Neuronal stem cell (in vitro differentiated cells): ENCODE measurements around the gene CERK.

ENCODE experiments used
- DNase-seq: peaks from one replicate; pipeline ENCODE4 v3.0.0-alpha.2; 2013; ENCODE audit warnings: low spot score
- H2AFZ ChIP-seq: one replicate; pipeline ENCODE4 v1.6.1; 2013; ENCODE audit warnings: mild to moderate bottlenecking, low read length, inconsistent platforms
- H2AK5ac ChIP-seq: 2 replicates; pipeline ENCODE4 v1.6.1; 2013; ENCODE audit warnings: low read depth, mild to moderate bottlenecking, inconsistent platforms, low read length, moderate library complexity, mixed read lengths
- H2BK120ac ChIP-seq: 2 replicates; pipeline ENCODE4 v1.6.1; 2013; ENCODE audit warnings: low read depth, mild to moderate bottlenecking, inconsistent platforms, low read length, moderate library complexity, mixed read lengths
- H2BK12ac ChIP-seq: one replicate; pipeline ENCODE4 v1.6.1; 2013; ENCODE audit warnings: low read length, inconsistent platforms
- H2BK15ac ChIP-seq: 2 replicates; pipeline ENCODE4 v1.6.1; 2013; ENCODE audit warnings: mild to moderate bottlenecking, low read length, inconsistent platforms, mixed read lengths
- H2BK5ac ChIP-seq: one replicate; pipeline ENCODE4 v1.6.1; 2013; ENCODE audit warnings: inconsistent platforms, mild to moderate bottlenecking, low read length, moderate library complexity
- H3K14ac ChIP-seq: one replicate; pipeline ENCODE4 v1.6.1; 2013; ENCODE audit warnings: low read length, inconsistent platforms
- H3K18ac ChIP-seq: 2 replicates; pipeline ENCODE4 v1.6.1; 2013; ENCODE audit warnings: low read length, inconsistent platforms
- H3K23ac ChIP-seq: 2 replicates; pipeline ENCODE4 v1.6.1; 2013; ENCODE audit warnings: low read depth, mild to moderate bottlenecking, mixed read lengths, low read length, inconsistent platforms; ENCODE audit not compliant: poor library complexity
- H3K27ac ChIP-seq: replicated peaks from 3 replicates; pipeline ENCODE4 v1.5.1; 2013; ENCODE audit warnings: low read length, inconsistent platforms
- H3K27me3 ChIP-seq, 3 experiments: 2 replicates each; pipeline ENCODE4 v1.6.1; 2013; ENCODE audit warnings: low read length in 3 of 3, mild to moderate bottlenecking in 2 of 3, inconsistent platforms in 1 of 3, low read depth in 1 of 3, mixed read lengths in 1 of 3, moderate library complexity in 1 of 3; ENCODE audit not compliant: control insufficient read depth in 3 of 3, insufficient read depth in 3 of 3
- H3K36me3 ChIP-seq, 2 donors: replicated peaks in 1 of 2; 2 replicates each; pipeline ENCODE4 v1.6.1; 2013; ENCODE audit warnings: low read length in 2 of 2; ENCODE audit not compliant: control insufficient read depth in 2 of 2, insufficient read depth in 2 of 2
- H3K4ac ChIP-seq: 2 replicates; pipeline ENCODE4 v1.6.1; 2013; ENCODE audit warnings: inconsistent platforms, mild to moderate bottlenecking, low read length, moderate library complexity
- H3K4me1 ChIP-seq, 2 donors: 1 replicate in 1 of 2; 2 replicates in 1 of 2; pipeline ENCODE4 v1.6.1; 2013; ENCODE audit warnings: low read length in 2 of 2, low read depth in 1 of 2; ENCODE audit not compliant: control insufficient read depth in 2 of 2, insufficient read depth in 1 of 2
- H3K4me2 ChIP-seq: one replicate; pipeline ENCODE4 v1.6.1; 2013; ENCODE audit warnings: mild to moderate bottlenecking, low read length, inconsistent platforms; ENCODE audit not compliant: insufficient read depth, poor library complexity, severe bottlenecking
- H3K4me3 ChIP-seq, 2 donors: 2 replicates each; pipeline ENCODE4 v1.5.1; 2013; ENCODE audit warnings: low read length in 2 of 2, mild to moderate bottlenecking in 2 of 2, inconsistent platforms in 1 of 2, moderate library complexity in 1 of 2
- H3K79me1 ChIP-seq: one replicate; pipeline ENCODE4 v1.6.1; 2013; ENCODE audit warnings: low read depth, mild to moderate bottlenecking, inconsistent platforms, low read length, moderate library complexity
- H3K9ac ChIP-seq: one replicate; pipeline ENCODE4 v1.6.1; 2013; ENCODE audit warnings: mild to moderate bottlenecking, low read depth, low read length, inconsistent platforms; ENCODE audit not compliant: poor library complexity
- H3K9me3 ChIP-seq, 2 donors: replicated peaks in 1 of 2; 2 replicates each; pipeline versions ENCODE3 to v1.6.1; 2013; ENCODE audit warnings: low read length in 2 of 2, mild to moderate bottlenecking in 2 of 2, inconsistent platforms in 1 of 2, low read depth in 1 of 2, mixed read lengths in 1 of 2, moderate library complexity in 1 of 2; ENCODE audit not compliant: control insufficient read depth in 2 of 2, insufficient read depth in 1 of 2
- H4K8ac ChIP-seq: one replicate; pipeline ENCODE4 v1.6.1; 2013; ENCODE audit warnings: low read depth, mild to moderate bottlenecking, inconsistent platforms, low read length, moderate library complexity
- H4K91ac ChIP-seq: one replicate; pipeline ENCODE4 v1.6.1; 2013; ENCODE audit warnings: low read length, low read depth, mild to moderate bottlenecking, inconsistent platforms; ENCODE audit not compliant: poor library complexity
- WGBS, 2 donors: extraction: QIAGEN DNeasy Blood & Tissue Kit; methylation state at CpG; one replicate each; pipeline ENCODE4 v1.1.7; 2013; ENCODE audit warnings: missing lambda C conversion rate in 2 of 2, mixed read lengths in 1 of 2; ENCODE audit not compliant: insufficient read length in 2 of 2, insufficient replicate concordance in 1 of 2; ENCODE audit errors: extremely low coverage in 2 of 2; 5-methylcytosine and 5-hydroxymethylcytosine counted together

The CERK gene

GRCh38 chr22:46769706-46770105, 31.7 kb upstream of the CERK start:
- H3K23ac ChIP-seq = no peak overlapping the region
- no peaks in the 10 kb centered on the region for H3K9me3 ChIP-seq
- H4K8ac ChIP-seq = peak overlapping the region; percentile 17
- H2BK12ac ChIP-seq = no peak overlapping the region
- no peak overlapping the region for H3K4ac ChIP-seq
- H4K91ac ChIP-seq = no peak overlapping the region
- H3K4me3 ChIP-seq = no peak overlapping the region
- no peak for DNase-seq
- peaks cover 0 to 7% of the 10 kb centered on the region in 2 donors for H3K4me1 ChIP-seq
- H2BK15ac ChIP-seq = no peak overlapping the region
- H2BK5ac ChIP-seq = peak overlapping the region; percentile 75
- H3K9ac ChIP-seq = no peak overlapping the region
- no peak overlapping the region for H3K18ac ChIP-seq
- peaks cover 2 to 7% of the 10 kb centered on the region in 2 donors for H3K36me3 ChIP-seq
- H3K27ac ChIP-seq = no peak overlapping the region
- H3K27me3 ChIP-seq = no peaks in the 10 kb centered on the region
- peaks cover 17% of the 10 kb centered on the region for H3K79me1 ChIP-seq
- H2AK5ac ChIP-seq = no peak overlapping the region
- no peak overlapping the region for H2AFZ ChIP-seq
- WGBS, 2 donors = no CpG with 5 or more reads among the region's 6 CpGs
- H3K14ac ChIP-seq = no peak overlapping the region
- H2BK120ac ChIP-seq = no peak overlapping the region
- no peak overlapping the region for H3K4me2 ChIP-seq

GRCh38 chr22:46769191-46769675, 31.2 kb upstream of the CERK start:
- peaks cover 0 to 6% of the 10 kb centered on the region in 2 donors for H3K4me1 ChIP-seq
- H3K9me3 ChIP-seq = no peaks in the 10 kb centered on the region
- H3K79me1 ChIP-seq = peaks cover 17% of the 10 kb centered on the region
- no peaks in the 10 kb centered on the region for H3K27me3 ChIP-seq
- no peak overlapping the region for H3K4me2 ChIP-seq
- DNase-seq = no peak
- no peak overlapping the region for H2BK120ac ChIP-seq
- no peak overlapping the region for H3K14ac ChIP-seq
- no peak overlapping the region for H3K23ac ChIP-seq
- H2BK5ac ChIP-seq = peak overlapping the region; percentile 75
- H3K36me3 ChIP-seq = peaks cover 2 to 7% of the 10 kb centered on the region in 2 donors
- H4K8ac ChIP-seq = no peak overlapping the region
- H2BK15ac ChIP-seq = no peak overlapping the region
- peak overlapping the region; percentile 16 for H2BK12ac ChIP-seq
- H4K91ac ChIP-seq = no peak overlapping the region
- H3K27ac ChIP-seq = no peak overlapping the region
- no peak overlapping the region for H3K18ac ChIP-seq
- H3K9ac ChIP-seq = peak overlapping the region; percentile 66
- no peak overlapping the region for H2AK5ac ChIP-seq
- no CpG with 5 or more reads among the region's 17 CpGs for WGBS, 2 donors
- H2AFZ ChIP-seq = no peak overlapping the region
- no peak overlapping the region for H3K4ac ChIP-seq
- H3K4me3 ChIP-seq = no peak overlapping the region

- no peak overlapping the region for H2BK12ac ChIP-seq
- no peak for DNase-seq
- no peak overlapping the region for H2BK5ac ChIP-seq
- no peak overlapping the region for H2AK5ac ChIP-seq
- peaks cover 2 to 4% of the 10 kb centered on the region in 2 donors for H3K4me1 ChIP-seq
- H3K27me3 ChIP-seq = no peaks in the 10 kb centered on the region
- no peak overlapping the region for H4K8ac ChIP-seq
- peaks cover 15% of the 10 kb centered on the region for H3K79me1 ChIP-seq
- no peak overlapping the region for H3K23ac ChIP-seq
- WGBS, 2 donors = no CpG with 5 or more reads among the region's 11 CpGs
- H3K18ac ChIP-seq = no peak overlapping the region
- no peak overlapping the region for H4K91ac ChIP-seq
- no peak overlapping the region for H3K9ac ChIP-seq
- H3K4ac ChIP-seq = no peak overlapping the region
- H2BK120ac ChIP-seq = no peak overlapping the region
- no peak overlapping the region for H3K4me2 ChIP-seq
- H2AFZ ChIP-seq = no peak overlapping the region
- no peaks in the 10 kb centered on the region for H3K9me3 ChIP-seq
- no peak overlapping the region for H3K4me3 ChIP-seq
- H3K36me3 ChIP-seq = peaks cover 0 to 7% of the 10 kb centered on the region in 2 donors
- no peak overlapping the region for H3K27ac ChIP-seq
- no peak overlapping the region for H3K14ac ChIP-seq
- H2BK15ac ChIP-seq = no peak overlapping the region
These were observed 29.4 kb upstream of the CERK start for GRCh38 chr22:46767249-46767985.

DNA sequence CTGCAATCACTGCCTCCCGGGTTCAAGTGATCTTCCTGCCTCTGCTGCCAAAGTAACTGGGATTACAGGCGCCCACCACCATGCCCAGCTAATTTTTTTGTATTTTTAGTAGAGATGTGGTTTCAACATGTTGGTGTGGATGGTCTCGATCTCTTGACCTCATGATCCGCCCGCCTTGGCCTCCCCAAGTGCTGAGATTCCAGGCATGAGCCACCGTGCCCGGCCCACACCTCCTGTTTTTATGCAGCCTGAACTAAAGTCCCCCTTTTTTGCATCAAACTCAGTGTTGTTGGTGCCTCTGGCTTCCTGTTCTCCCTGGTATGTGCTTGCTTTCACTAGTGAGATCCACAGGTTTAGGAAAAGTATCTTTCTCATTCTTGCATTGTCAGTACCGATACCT, 28.6 kb upstream of the CERK start:
- no peak for DNase-seq
- Histone ChIP-seq H3K14ac (no peak overlapping the region), H2BK15ac (no peak overlapping the region), H3K9ac (no peak overlapping the region), H2AFZ (no peak overlapping the region), H3K79me1 (peaks cover 15% of the 10 kb centered on the region), H3K18ac (no peak overlapping the region), H4K8ac (no peak overlapping the region), H3K27me3 (no peaks in the 10 kb centered on the region), H3K27ac (no peak overlapping the region), H4K91ac (no peak overlapping the region), H3K4me3 (no peak overlapping the region), H2BK120ac (no peak overlapping the region), H2BK12ac (no peak overlapping the region), H3K4me2 (no peak overlapping the region), H3K9me3 (no peaks in the 10 kb centered on the region), H2BK5ac (no peak overlapping the region), H3K4me1 (peaks cover 2 to 5% of the 10 kb centered on the region in 2 donors), H3K36me3 (peaks cover 0 to 7% of the 10 kb centered on the region in 2 donors), H3K4ac (no peak overlapping the region), H2AK5ac (no peak overlapping the region), H3K23ac (no peak overlapping the region)
- no CpG with 5 or more reads among the region's 8 CpGs for WGBS, 2 donors
